ENCODE results near the gene CAB39.
"Not testable (repeated sequence)": the region's sequence is repeated elsewhere in the genome, so short reads cannot be mapped to it uniquely, and the experiment has no call there.

The CAB39 gene

GRCh38 chr2:230715201-230715600 lies 2.6 kb downstream of the CAB39 start:
- no peak for DNase-seq (ENCODE audit: low read depth)

- DNase-seq (ENCODE audit: low read depth) = no peak
Observed at GRCh38 chr2:230716588-230716987, 3.9 kb downstream of the CAB39 start.

GRCh38 chr2:230717600-230717999 lies 5.0 kb downstream of the CAB39 start:
- DNase-seq (ENCODE audit: low read depth) = no peak

GRCh38 chr2:230719340-230719739 lies 6.7 kb downstream of the CAB39 start:
- no peak for DNase-seq (ENCODE audit: low read depth)

- peak; percentile 49 for DNase-seq (ENCODE audit: low read depth)
Observed at GRCh38 chr2:230721712-230722111, 9.1 kb downstream of the CAB39 start.

- no peak for DNase-seq (ENCODE audit: low read depth)
Observed at GRCh38 chr2:230722207-230722885, 9.7 kb downstream of the CAB39 start.

- peak; percentile 17 for DNase-seq (ENCODE audit: low read depth)
Observed at GRCh38 chr2:230723363-230723762, 10.7 kb downstream of the CAB39 start.

- not testable (repeated sequence) for DNase-seq (ENCODE audit: low read depth)
Observed at GRCh38 chr2:230724957-230725356, 12.3 kb downstream of the CAB39 start.

- no peak for DNase-seq (ENCODE audit: low read depth)
Observed at GRCh38 chr2:230731512-230731911, 18.9 kb downstream of the CAB39 start.

- no peak for DNase-seq (ENCODE audit: low read depth)
Observed at GRCh38 chr2:230732914-230733401, 20.3 kb downstream of the CAB39 start.

GRCh38 chr2:230734247-230735175 lies 21.9 kb downstream of the CAB39 start:
- DNase-seq (ENCODE audit: low read depth) = no peak

GRCh38 chr2:230735884-230736283 lies 23.2 kb downstream of the CAB39 start:
- DNase-seq (ENCODE audit: low read depth) = no peak

- no peak for DNase-seq (ENCODE audit: low read depth)
Observed at GRCh38 chr2:230737300-230737699, 24.7 kb downstream of the CAB39 start.

GRCh38 chr2:230737791-230738226 lies 25.2 kb downstream of the CAB39 start:
- no peak for DNase-seq (ENCODE audit: low read depth)

GRCh38 chr2:230738391-230738811 lies 25.8 kb downstream of the CAB39 start:
- DNase-seq (ENCODE audit: low read depth) = no peak

GRCh38 chr2:230738924-230739323 lies 26.3 kb downstream of the CAB39 start:
- DNase-seq (ENCODE audit: low read depth) = no peak

- peak; percentile 29 for DNase-seq (ENCODE audit: low read depth)
Observed at GRCh38 chr2:230739961-230740360, 27.3 kb downstream of the CAB39 start.

GRCh38 chr2:230742781-230743180 lies 30.1 kb downstream of the CAB39 start:
- no peak for DNase-seq (ENCODE audit: low read depth)

- DNase-seq (ENCODE audit: low read depth) = no peak
Observed at GRCh38 chr2:230746213-230746612, 33.6 kb downstream of the CAB39 start.

GRCh38 chr2:230748087-230748486 lies 35.4 kb downstream of the CAB39 start:
- peak; percentile 35 for DNase-seq (ENCODE audit: low read depth)

GRCh38 chr2:230749111-230749510 lies 36.5 kb downstream of the CAB39 start:
- DNase-seq (ENCODE audit: low read depth) = peak; percentile 48

- peak; percentile 91 for DNase-seq (ENCODE audit: low read depth)
Observed at GRCh38 chr2:230751062-230751461, 38.4 kb downstream of the CAB39 start.

- DNase-seq (ENCODE audit: low read depth) = no peak
Observed at GRCh38 chr2:230754200-230754599, 41.6 kb downstream of the CAB39 start.

All from ELR (cell line).